Upper lobe of left lung (tissue), 6 donors: ENCODE data around the gene C17orf114. TPM values are rescaled to one million over a fixed set of nuclear protein-coding genes. Genes with fewer than 3 reads are reported as not detected.
A peak's percentile ranks its signal among the peaks of the same experiment; 100 is the strongest.

Experiments used
- ATAC-seq, 2 donors: fragments of 200-7000 bp; cut with Tn5 transposase; one replicate each; pipeline ENCODE4 v1.9.1; 2022; ENCODE audit warnings: mild to moderate bottlenecking in 2 of 2, moderate library complexity in 2 of 2; ENCODE audit not compliant: low FRiP score in 2 of 2
- DNase-seq, 2 donors: peaks; one replicate each; pipeline ENCODE4 v3.0.0-alpha.2; 2019 to 2020
- H3K27ac ChIP-seq, 4 donors: fragments of 200-600 bp; sonication (generic); one replicate each; pipeline ENCODE4 v1.5.1; 2016 to 2019
- H3K27me3 ChIP-seq, 4 donors: fragments of 200-600 bp; sonication (generic); one replicate each; pipeline ENCODE4 v1.5.1; 2017 to 2019
- H3K36me3 ChIP-seq, 4 donors: fragments of 200-600 bp; sonication (generic); one replicate each; pipeline ENCODE4 v1.5.1; 2016 to 2019
- H3K4me1 ChIP-seq, 4 donors: fragments of 200-600 bp; sonication (generic); one replicate each; pipeline ENCODE4 v1.5.1; 2018 to 2019
- H3K4me3 ChIP-seq, 4 donors: fragments of 200-600 bp; sonication (generic); one replicate each; pipeline ENCODE4 v1.5.1; 2017 to 2019; ENCODE audit warnings: mild to moderate bottlenecking in 2 of 4, moderate library complexity in 1 of 4
- H3K9me3 ChIP-seq, 4 donors: fragments of 200-600 bp; sonication (generic); one replicate each; pipeline ENCODE4 v1.5.1; 2018 to 2019
- EP300 ChIP-seq, 4 donors: sonication (generic); formaldehyde crosslinking; IDR thresholded peaks; one replicate each; pipeline ENCODE4 v1.5.1; 2017; ENCODE audit warnings: antibody characterized with exemption in 4 of 4, control low read depth in 2 of 4
- POLR2AphosphoS5 ChIP-seq, 2 donors: sonication (generic); formaldehyde crosslinking; IDR thresholded peaks; one replicate each; pipeline ENCODE4 v1.5.1; 2017; ENCODE audit warnings: antibody characterized with exemption in 2 of 2
- WGBS, 2 donors: methylation state at CpG; one replicate each; pipeline ENCODE4 v1.1.5; 2017 to 2018; 5-methylcytosine and 5-hydroxymethylcytosine counted together
- total RNA-seq, 6 donors: library from RNA; depleted of rRNA in 4 of 6; stranded (reverse); fragments of >200 nt in 4 of 6; gene quantifications; one replicate each; pipeline versions ENCODE4 v1.1.0 to v1.2.1, GENCODE V29; 2016 to 2021
- donor health status: DM: no; HTN: no; CAD: no; lungs with moderate emphysema.
- donor health status: DM: no; HTN: yes; CAD: no; lungs with severe emphysema.

Gene C17orf114

GRCh38 chr17:4751932-4752331, 50.2 kb downstream of the C17orf114 start:
- H3K4me1 ChIP-seq, result peaks cover 5 to 12% (median 8%) of the 10 kb centered on the region in 4 donors
- H3K27me3 ChIP-seq, result no peaks in the 10 kb centered on the region
- DNase-seq (no peak), ATAC-seq (no peak)
- no peaks in the 10 kb centered on the region for H3K9me3 ChIP-seq
- peak in 1 of 2 donors; percentile 67 for TF ChIP-seq POLR2AphosphoS5 (IDR thresholded peaks at IDR 0.05)
- no peak for TF ChIP-seq EP300 (IDR thresholded peaks at IDR 0.05)
- WGBS, 2 donors, result 51 to 58% methylated on average over 5 of the region's 5 CpGs
- no peak overlapping the region for H3K27ac ChIP-seq
- H3K4me3 ChIP-seq, result no peak overlapping the region
- no peaks in the 10 kb centered on the region for H3K36me3 ChIP-seq

Other genes with a start within 250 kb of the C17orf114 start
- gene MYBBP1A, start 246.9 kb downstream of the C17orf114 start, total RNA-seq, result 100 to 1,000 TPM in 1 of 6 donors, 10 to 100 TPM in 5; 45.2 to 151 (median 57.3) TPM
- 10 to 100 TPM in 3 of 6 donors, 1 to 10 TPM in 3; 3.8 to 18.7 (median 9.7) TPM for gene GGT6, start 241.8 kb downstream of the C17orf114 start, total RNA-seq
- 1 to 10 TPM in 5 of 6 donors, under 1 TPM in 1; 0.49 to 7.3 (median 3.6) TPM for gene SMTNL2, start 217.8 kb downstream of the C17orf114 start, total RNA-seq
- gene ALOX15, start 160.7 kb downstream of the C17orf114 start, total RNA-seq, result 10 to 100 TPM in 3 of 6 donors, 1 to 10 TPM in 3; 2.4 to 26.0 (median 10.0) TPM
- 10 to 100 TPM; 14.6 to 67.1 (median 34.2) TPM for gene PELP1, start 98.2 kb downstream of the C17orf114 start, total RNA-seq
- 100 to 1,000 TPM in 5 of 6 donors, 10 to 100 TPM in 1; 67.3 to 336 (median 176) TPM for gene ARRB2, start 91.7 kb downstream of the C17orf114 start, total RNA-seq
- 10 to 100 TPM; 18.4 to 33.4 (median 24.2) TPM for gene MED11, start 70.9 kb downstream of the C17orf114 start, total RNA-seq
- gene ZMYND15, start 62.5 kb downstream of the C17orf114 start, total RNA-seq, result 10 to 100 TPM in 4 of 6 donors, 1 to 10 TPM in 2; 3.5 to 22.8 (median 11.9) TPM
- gene CXCL16, start 62.4 kb downstream of the C17orf114 start, total RNA-seq, result 100 to 1,000 TPM in 3 of 6 donors, 10 to 100 TPM in 3; 62.9 to 281 (median 122) TPM
- not detected for gene TM4SF5, start 30.4 kb downstream of the C17orf114 start, total RNA-seq
- 10 to 100 TPM in 4 of 6 donors, 1 to 10 TPM in 1, not detected in 1; 3.1 to 28.8 (median 13.4) TPM for gene VMO1, start 16.0 kb downstream of the C17orf114 start, total RNA-seq
- under 1 TPM in 2 of 6 donors, not detected in 4; 0.24 to 0.97 TPM for gene GLTPD2, start 13.4 kb downstream of the C17orf114 start, total RNA-seq
- gene PSMB6, start 6.2 kb downstream of the C17orf114 start, total RNA-seq, result 100 to 1,000 TPM in 4 of 6 donors, 10 to 100 TPM in 2; 44.0 to 149 (median 110) TPM
- gene PLD2, start 4.8 kb upstream of the C17orf114 start, total RNA-seq, result 10 to 100 TPM; 15.0 to 51.3 (median 37.6) TPM
- 100 to 1,000 TPM in 4 of 6 donors, 10 to 100 TPM in 2; 52.3 to 311 (median 136) TPM for gene MINK1, start 31.0 kb upstream of the C17orf114 start, total RNA-seq
- gene C17orf107, start 97.2 kb upstream of the C17orf114 start, total RNA-seq, result 1 to 10 TPM; 2.6 to 6.3 (median 3.4) TPM
- gene CHRNE, start 100.8 kb upstream of the C17orf114 start, total RNA-seq, result 1 to 10 TPM in 3 of 6 donors, under 1 TPM in 1, not detected in 2; 0.61 to 1.7 (median 1.2) TPM
- gene GP1BA, start 129.9 kb upstream of the C17orf114 start, total RNA-seq, result 1 to 10 TPM in 1 of 6 donors, under 1 TPM in 4, not detected in 1; 0.23 to 1.4 (median 0.59) TPM
- 10 to 100 TPM; 37.5 to 69.2 (median 47.9) TPM for gene SLC25A11, start 137.7 kb upstream of the C17orf114 start, total RNA-seq
- gene RNF167, start 137.9 kb upstream of the C17orf114 start, total RNA-seq, result 100 to 1,000 TPM in 2 of 6 donors, 10 to 100 TPM in 4; 41.9 to 130 (median 72.9) TPM
- gene PFN1, start 146.2 kb upstream of the C17orf114 start, total RNA-seq, result 100 to 1,000 TPM; 403 to 814 (median 641) TPM
- 10 to 100 TPM in 3 of 6 donors, 1 to 10 TPM in 3; 4.3 to 49.2 (median 10.6) TPM for gene ENO3, start 148.8 kb upstream of the C17orf114 start, total RNA-seq
- gene SPAG7, start 165.5 kb upstream of the C17orf114 start, total RNA-seq, result 10 to 100 TPM; 48.2 to 66.4 (median 63.8) TPM
- 100 to 1,000 TPM in 2 of 6 donors, 10 to 100 TPM in 4; 27.1 to 162 (median 50.8) TPM for gene CAMTA2, start 185.3 kb upstream of the C17orf114 start, total RNA-seq
- 10 to 100 TPM in 1 of 6 donors, 1 to 10 TPM in 5; 1.4 to 32.5 (median 3.1) TPM for gene INCA1, start 195.2 kb upstream of the C17orf114 start, total RNA-seq
- 100 to 1,000 TPM; 130 to 270 (median 206) TPM for gene KIF1C, start 195.6 kb upstream of the C17orf114 start, total RNA-seq
- 1 to 10 TPM in 2 of 6 donors, under 1 TPM in 4; 0.15 to 4.0 (median 0.82) TPM for gene SLC52A1, start 233.1 kb upstream of the C17orf114 start, total RNA-seq